NCI-H226 (cell line): ENCODE data around the gene HRAS.
"Not testable (repeated sequence)": the region's sequence is repeated elsewhere in the genome, so short reads cannot be mapped to it uniquely, and the experiment has no call there.

Experiments used
- DNase-seq: peaks from one replicate; pipeline ENCODE4 v3.0.0-alpha.2; 2015

HRAS gene

DNA sequence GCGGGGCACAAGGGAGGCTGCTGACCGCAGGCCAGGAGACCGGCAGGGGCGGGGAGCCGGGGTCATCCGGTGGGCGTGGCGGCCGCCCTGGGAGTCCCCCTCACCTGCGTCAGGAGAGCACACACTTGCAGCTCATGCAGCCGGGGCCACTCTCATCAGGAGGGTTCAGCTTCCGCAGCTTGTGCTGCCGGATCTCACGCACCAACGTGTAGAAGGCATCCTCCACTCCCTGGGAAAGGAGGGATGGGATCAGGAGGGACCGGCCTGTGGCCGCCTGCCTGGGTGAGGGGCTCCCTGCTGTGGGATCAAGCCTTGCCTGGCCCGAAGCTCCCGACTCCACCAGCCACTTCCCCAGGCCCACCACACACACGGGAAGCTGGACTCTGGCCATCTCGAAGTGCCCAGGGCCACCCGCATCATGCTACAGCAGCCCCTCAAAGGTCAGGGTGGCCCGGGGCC is 2.8 kb downstream of the HRAS start:
- no peak for DNase-seq

- DNase-seq: no peak
Observed at GRCh38 chr11:531919-532526, 3.4 kb downstream of the HRAS start.

DNA sequence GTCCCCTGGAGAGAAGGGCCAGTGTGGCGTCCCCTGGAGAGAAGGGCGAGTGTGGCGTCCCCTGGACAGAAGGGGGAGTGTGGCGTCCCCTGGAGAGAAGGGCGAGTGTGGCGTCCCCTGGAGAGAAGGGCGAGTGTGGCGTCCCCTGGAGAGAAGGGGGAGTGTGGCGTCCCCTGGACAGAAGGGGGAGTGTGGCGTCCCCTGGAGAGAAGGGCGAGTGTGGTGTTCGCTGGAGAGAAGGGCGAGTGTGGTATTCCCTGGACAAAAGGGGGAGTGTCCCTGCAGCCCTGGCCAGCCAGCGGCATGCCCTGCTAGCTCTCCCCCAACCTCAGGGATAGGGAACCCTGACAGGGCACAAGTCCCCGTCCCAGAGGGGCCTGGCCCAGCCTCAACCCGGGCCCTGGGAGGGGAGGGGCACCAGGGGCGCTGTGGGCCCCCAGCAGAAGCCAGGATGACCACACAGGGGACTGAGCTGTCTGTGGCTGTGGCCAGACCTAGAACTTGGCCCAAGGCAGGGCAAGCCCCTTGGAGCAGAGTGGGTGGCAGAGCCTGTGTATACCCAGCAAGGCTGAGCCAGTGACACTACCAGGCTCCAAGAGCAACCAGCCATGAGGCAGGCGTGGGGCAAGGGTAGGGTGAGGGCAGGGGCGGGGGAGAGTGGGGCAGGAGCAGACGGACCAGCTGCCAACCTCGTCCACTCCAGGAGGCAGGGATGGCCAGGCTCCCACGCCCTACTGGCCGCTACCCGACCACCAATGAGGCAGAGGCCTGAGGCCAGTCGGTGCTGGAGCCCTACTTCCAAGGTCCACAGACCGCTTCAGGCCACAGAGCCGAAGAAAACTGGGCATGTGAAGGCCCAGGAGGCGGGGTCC is 4.2 kb downstream of the HRAS start:
- DNase-seq: no peak

DNA sequence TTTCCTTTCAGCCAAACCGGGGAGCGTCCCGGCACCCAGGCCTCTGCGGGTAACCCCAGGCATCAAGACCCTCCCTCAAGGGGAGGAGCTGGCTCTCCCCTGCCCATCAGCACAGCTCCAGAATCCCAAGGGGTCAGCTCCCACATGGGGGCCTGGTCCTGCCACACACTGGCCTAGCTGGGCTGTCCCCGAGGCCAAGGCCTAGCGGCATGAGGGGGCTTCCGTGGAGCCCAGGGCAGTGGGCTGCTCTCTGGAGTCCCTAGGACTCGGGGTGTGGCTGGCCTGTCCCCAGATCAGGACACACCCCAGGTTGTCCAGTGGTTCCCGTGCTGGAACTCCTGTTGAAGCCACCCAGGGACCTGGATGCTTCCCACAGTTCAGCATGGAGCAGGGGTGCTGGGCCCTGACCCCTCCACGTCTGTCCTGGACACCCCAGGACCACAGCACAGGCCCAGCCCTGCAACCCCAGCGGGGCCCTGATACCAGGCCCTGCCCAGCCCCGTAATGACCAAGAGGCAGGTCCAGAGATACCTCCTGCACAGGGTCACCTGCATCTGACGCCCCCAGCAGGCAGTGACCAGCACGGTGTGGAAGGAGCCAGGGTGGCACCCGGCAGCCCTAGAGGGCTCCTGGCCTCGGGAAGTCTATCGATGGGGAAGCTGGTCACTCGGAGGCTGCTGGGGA is 5.5 kb downstream of the HRAS start:
- DNase-seq: no peak

DNA sequence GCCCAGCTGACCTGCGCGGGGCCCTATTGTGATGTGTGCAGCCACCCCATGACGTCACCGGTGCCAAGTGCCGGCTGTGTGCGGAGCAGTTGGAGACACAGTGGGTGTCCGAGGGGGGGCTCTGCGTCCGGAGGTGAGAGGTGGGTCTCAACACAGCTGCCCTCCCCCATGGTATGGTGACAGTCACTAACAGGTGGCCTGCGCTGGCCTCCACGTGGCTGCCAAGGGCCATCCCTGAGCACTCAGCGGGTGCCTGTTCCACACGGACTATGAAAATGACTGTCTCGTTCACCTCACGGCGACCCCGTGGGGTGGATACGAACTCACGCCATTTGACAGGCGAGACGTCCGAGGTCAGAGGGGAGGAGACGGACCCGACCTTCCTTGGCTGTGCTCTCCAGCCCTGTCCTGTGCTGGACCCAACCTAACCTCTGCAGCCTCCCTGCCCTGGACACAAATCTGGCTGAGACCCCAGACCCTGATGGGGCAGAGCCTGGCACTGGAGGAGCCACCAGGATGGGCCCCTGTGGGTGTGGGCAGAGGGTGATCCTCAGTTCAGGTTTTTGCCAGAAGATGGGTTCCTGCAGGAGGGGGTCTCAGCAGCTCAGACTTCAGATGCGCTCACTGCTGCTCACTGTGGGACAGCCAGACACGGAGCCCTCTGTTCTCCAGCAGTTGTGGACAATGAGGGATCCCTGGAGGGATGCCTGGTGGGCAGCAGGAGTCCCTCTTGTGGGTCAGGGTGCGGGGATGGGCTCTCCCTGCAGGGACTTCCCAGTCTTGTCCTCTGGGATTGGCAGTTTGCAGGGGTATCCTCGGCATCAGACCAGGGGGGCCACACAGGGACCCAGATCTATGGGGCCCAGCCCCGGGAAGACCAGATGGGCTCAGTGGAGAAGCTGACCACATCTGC is 6.3 kb downstream of the HRAS start:
- DNase-seq: no peak

DNA sequence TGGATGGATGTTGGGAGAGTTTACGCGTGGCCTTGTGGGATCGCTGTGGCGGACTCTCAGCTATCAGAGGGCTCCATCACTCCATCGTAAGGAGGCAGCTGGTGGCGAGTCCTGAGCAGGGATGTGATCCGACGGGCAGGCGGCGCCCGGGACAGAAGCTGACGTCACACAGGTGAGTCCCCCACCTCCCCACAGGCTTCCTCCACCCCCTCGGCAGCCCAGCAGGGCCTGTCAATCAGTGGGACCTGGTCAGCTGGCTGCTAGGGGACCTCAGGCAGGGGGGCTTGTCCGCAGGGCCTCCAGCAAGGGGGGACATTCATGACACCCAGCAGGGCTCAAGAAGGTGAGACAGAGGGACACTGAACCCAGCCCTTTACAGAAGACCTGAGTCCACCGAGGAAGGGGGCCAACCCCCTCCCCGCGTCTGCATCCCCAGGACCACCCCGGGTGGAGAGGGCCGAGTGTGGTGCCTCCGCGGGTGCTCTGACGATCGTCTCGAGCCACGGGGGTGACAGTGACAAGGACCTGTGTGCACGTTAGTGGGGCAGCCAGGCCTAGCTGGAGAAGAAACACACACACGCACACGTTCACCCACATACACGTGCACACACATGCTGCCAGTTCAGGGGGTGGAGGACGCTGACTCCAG is 7.1 kb downstream of the HRAS start:
- DNase-seq: no peak

- DNase-seq: no peak
Observed at GRCh38 chr11:526192-526591, 9.2 kb downstream of the HRAS start.

- no peak for DNase-seq
Observed at GRCh38 chr11:521177-521688, 14.1 kb downstream of the HRAS start.

DNA sequence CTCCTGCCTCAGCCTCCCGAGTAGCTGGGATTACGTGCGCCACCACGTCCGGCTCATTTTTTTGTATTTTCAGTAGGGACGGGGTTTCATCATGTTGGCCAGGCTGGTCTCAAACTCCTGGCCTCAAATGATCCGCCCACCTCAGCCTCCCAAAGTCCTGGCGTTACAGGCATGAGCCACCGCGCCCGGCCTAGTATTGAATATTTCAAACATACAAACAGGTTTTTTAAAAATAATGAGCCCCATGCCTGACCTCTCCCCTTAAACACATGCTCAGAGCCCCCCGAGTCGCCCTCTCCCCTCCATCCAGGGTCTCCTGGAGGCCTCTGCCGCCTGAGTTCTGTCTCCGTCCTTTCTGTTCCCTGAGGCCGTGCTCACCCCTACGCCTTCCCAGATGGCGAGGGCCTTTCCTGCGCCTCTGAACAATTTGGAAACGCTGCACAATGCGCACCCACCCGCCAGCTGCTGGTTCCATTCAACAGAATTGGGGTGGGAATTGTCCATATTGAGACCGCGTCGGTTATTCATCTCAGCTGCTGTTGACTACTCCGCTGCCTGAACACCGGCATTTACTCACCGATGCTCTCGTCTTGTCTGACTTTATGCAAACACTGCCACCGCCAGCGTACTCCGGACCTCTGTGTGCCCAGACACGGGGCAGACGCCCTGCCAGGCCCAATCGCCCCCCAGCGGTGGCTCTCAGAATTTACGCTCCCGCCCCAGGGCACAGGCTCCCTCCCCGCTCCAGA is 14.8 kb downstream of the HRAS start:
- DNase-seq: no peak

GRCh38 chr11:518463-519202 is 16.7 kb downstream of the HRAS start:
- peak; percentile 97 for DNase-seq

DNA sequence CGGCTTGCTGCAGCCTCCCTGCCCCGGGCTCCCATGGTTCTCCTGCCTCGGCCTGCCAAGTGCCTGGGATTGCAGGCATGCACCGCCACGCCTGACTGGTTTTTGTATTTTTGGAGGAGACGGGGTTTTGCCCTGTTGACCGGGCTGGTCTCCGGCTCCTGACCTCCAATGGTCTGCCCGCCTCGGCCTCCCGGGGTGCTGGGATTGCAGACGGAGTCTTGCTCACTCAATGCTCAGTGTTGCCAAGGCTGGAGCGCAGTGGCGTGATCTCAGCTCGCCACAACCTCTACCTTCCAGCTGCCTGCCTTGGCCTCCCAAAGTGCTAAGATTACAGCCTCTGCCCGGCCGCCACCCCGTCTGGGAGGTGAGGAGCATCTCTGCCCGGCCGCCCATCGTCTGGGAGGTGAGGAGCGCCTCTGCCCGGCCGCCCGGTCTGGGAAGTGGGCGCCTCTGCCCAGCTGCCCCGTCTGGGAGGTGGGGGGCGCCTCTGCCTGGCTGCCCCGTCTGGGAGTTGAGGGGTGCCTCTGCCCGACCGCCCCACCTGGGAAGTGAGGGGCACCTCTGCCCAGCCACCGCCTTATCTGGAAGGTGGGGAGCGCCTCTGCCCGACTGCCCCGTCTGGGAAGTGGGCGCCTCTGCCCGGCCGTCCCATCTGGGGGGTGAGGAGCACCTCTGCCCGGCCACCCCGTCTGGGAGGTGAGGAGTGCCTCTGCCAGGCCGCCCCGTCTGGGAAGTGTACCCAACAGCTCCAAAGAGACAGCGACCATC is 18.3 kb downstream of the HRAS start:
- DNase-seq: not testable (repeated sequence)

DNA sequence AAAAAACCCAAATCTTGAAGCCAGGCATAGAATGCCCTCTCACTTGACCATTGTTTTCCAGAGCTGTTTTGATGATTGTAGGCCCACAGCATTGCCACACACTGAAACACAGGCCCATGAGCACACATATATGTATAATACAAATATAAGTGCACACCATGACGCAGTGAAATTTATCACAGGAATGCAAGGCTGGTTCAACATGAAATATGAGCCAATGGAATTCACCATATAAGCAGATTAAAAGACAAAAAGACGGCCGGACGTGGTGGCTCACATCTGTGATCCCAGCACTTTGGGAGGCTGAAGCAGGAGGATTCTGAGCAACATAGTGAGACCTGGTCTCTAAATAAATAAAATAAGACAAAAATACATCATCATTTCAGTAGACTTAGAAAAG is 19.0 kb downstream of the HRAS start:
- no peak for DNase-seq

DNA sequence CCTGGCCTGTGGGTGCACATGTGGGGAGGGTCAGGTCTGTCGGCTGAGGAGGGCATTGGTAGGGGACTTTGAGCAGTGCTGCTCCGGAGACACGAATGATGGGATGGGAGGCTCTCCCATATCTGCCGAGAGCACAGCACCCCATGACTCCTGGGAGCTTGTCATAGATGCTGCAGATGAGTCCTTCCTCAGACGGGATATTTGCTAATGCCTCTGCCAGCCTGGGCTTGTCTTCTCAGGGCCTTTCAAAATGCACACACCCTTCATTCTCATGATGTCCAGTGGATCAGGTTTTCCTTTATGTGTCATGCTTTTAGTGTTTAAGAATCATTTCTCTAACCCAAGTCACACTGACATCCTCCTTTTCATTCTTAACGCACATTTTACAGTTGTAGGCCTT is 20.2 kb downstream of the HRAS start:
- DNase-seq: no peak

GRCh38 chr11:514606-515005 is 20.8 kb downstream of the HRAS start:
- DNase-seq: no peak

GRCh38 chr11:512761-513595 is 22.4 kb downstream of the HRAS start:
- DNase-seq: no peak

DNA sequence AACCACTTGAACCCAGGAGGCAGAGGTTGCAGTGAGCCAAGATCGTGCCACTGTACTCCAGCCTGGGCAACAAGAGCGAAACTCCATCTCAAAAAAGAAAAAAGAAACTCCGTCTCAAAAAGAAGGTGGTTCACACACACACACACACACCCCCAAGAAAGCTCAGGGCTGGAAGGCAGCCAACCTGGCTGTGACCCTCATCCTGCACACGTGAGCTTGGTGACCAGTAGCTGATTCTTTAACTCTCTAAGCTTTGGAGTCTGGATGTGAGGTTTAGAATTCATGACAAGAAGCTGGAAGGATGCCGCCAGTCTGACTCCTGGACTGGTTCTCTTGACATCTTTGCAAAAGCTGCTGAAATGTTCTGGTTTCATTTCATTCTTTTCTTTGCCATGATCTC is 26.4 kb downstream of the HRAS start:
- DNase-seq: no peak

- DNase-seq: no peak
Observed at GRCh38 chr11:507727-508515, 27.5 kb downstream of the HRAS start.
